ENCODE results near the gene STX7.

Gene STX7

DNA sequence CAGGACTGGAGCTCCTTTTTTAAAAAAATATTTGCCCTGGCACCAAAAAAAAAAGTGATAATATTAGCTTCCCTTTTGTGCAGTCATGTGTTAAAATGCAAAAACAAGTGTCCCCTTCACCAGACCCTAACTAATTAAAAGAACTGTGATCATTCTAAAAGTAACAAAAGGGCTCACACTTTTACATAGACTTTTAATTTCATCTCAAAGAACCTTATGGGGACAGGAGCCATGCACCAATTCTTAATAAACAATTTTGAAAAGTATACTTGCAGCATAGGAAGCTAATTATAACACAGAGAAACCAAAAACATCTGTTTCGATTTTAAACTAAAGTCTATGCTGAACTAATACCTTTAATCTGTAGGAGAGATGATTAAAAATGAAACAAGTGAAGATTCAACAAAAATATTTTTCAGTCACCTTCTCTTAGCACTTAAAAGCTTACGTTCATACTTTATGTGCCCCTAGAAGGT, 17.3 kb downstream of the STX7 start:
- Mint-ChIP-seq H3K4me3 (peak overlapping the region; percentile 48), H3K27me3 (no peaks in the 10 kb centered on the region), H3K4me1 (peaks cover 47% of the 10 kb centered on the region), H3K36me3 (peaks cover 38% of the 10 kb centered on the region), H3K27ac (peak overlapping the region; percentile 48), H3K9me3 (peaks cover 4% of the 10 kb centered on the region)
- ATAC-seq (ENCODE audit: low read depth) = peak; percentile 64
- DNase-seq (ENCODE audit: low spot score in 2 of 2) = no peak

DNA sequence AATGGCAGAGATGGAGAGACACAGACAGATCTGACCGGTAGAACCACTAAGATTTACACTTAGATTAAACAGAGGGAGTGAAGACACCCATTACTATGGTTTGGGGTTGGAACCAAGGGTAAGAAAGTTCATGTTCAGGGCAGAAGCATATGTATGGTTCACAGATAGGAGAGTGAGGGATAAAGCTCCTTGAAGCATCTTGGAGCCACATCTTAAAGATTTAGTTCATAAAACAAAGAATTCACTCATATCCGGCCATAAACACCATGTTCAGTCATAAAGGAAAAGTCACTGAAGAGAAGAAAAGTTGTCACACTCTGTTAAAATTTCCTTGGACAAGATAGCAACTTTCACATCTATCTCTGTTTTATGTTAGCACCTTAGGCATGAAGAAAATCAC, 18.0 kb downstream of the STX7 start:
- H3K4me3 Mint-ChIP-seq = peak overlapping the region; percentile 48
- H3K27me3 Mint-ChIP-seq = no peaks in the 10 kb centered on the region
- DNase-seq (ENCODE audit: low spot score in 2 of 2) (no peak), ATAC-seq (ENCODE audit: low read depth) (no peak)
- peaks cover 4% of the 10 kb centered on the region for H3K9me3 Mint-ChIP-seq
- peak overlapping the region; percentile 48 for H3K27ac Mint-ChIP-seq
- peaks cover 41% of the 10 kb centered on the region for H3K4me1 Mint-ChIP-seq
- H3K36me3 Mint-ChIP-seq = peaks cover 33% of the 10 kb centered on the region

DNA sequence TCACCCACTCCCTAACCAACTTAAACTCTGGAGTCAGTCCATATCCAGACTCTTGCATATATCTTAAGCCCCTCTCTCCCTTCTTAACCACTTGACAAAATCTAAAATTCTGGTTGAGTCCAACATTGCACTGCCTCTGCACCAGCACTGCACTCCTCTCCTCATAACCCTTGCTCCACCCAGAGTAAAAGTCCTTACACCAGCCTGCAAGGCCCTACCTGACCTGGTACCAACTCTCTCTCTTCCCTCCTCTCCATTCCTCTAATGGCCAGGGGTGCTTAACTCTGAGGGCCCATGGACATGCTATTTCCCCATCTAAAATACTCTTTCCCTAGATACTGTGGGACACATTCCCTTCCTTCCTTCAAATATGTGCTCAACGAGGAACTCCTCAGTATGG, 21.0 kb downstream of the STX7 start:
- DNase-seq (ENCODE audit: low spot score in 2 of 2) = no peak
- peaks cover 22% of the 10 kb centered on the region for H3K36me3 Mint-ChIP-seq
- peaks cover 41% of the 10 kb centered on the region for H3K4me1 Mint-ChIP-seq
- H3K9me3 Mint-ChIP-seq = peaks cover 2% of the 10 kb centered on the region
- ATAC-seq (ENCODE audit: low read depth) = no peak
- no peak overlapping the region for H3K4me3 Mint-ChIP-seq
- H3K27ac Mint-ChIP-seq = no peak overlapping the region
- H3K27me3 Mint-ChIP-seq = no peaks in the 10 kb centered on the region

DNA sequence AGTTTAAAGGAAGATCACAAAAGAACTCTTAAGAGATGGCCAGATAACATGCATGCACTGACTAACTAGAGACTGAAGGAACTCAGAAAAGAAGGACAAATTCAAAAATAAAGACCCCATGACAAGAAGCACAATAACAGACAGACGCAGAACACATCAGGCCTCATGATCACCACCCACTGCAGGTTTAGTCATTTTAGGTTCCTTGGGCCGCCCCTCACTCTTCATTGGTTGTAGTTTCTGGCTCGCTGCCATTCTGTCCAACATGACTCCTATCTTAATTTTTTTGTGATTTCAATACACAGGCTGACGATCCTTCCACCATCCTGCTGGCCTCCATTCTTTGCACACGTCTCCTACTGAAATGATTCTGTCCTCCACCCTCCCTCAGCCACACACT, 21.6 kb downstream of the STX7 start:
- Mint-ChIP-seq H3K27ac (no peak overlapping the region), H3K9me3 (peaks cover 2% of the 10 kb centered on the region), H3K4me3 (no peak overlapping the region), H3K27me3 (no peaks in the 10 kb centered on the region), H3K4me1 (peaks cover 38% of the 10 kb centered on the region), H3K36me3 (peaks cover 22% of the 10 kb centered on the region)
- DNase-seq (ENCODE audit: low spot score in 2 of 2) (no peak), ATAC-seq (ENCODE audit: low read depth) (no peak)

DNA sequence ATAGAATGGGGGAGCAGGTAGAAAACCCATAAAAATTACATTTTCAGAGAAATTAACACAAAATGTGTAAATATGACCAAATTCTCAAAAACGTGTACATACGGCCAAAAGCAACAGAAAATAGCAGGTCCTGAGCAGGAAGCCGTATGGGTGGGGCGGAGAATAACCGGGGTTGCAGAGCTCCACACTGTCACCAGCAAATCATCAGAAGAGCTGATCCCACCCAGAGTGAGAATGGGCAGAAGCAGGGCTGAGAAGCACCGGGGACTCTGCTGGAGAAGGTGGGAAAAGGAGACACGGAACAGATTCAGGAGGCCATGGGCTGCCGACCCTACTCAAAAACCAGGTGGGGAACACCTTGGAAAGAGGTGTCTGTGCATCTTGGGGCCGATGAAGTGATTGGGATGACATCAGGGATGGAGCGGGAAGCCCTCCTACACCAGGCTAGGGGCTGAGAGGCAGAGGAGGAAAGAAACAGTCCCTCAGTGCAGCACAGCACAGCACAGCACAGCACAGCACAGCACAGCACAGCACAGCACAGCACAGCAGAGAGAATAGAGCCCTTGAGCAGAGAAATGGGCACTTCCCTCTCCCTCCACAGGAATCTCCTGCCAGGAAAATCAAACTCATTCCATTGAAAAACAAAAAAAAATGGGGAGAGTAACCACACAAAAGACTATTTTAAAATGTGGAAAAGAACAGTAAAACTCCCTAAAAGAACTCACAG, 22.3 kb downstream of the STX7 start:
- Mint-ChIP-seq H3K4me3 (no peak overlapping the region), H3K9me3 (peaks cover 2% of the 10 kb centered on the region), H3K4me1 (peaks cover 36% of the 10 kb centered on the region), H3K27me3 (no peaks in the 10 kb centered on the region), H3K36me3 (peaks cover 24% of the 10 kb centered on the region), H3K27ac (no peak overlapping the region)
- ATAC-seq (ENCODE audit: low read depth) = peak; percentile 75
- DNase-seq (ENCODE audit: low spot score in 2 of 2) = no peak

DNA sequence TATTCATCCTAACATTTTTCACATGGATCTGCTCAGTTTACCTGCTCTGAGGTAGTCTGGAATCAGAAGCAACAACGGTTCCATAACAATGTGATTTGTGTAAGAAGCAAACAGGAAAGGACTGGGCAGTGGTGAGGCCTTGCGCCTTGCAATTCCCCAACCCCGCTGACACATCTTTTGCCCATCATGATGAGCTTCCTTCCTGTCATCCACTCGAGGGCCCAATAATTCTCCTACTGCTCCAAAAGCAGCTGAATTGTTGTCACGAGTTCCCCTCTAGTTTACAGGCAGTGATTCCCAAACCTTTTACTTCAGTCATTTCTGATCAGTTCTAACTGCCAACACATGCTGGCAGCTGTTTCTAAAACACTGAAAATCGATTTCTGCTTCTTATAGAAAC, 22.9 kb downstream of the STX7 start:
- H3K4me1 Mint-ChIP-seq = peaks cover 39% of the 10 kb centered on the region
- peaks cover 2% of the 10 kb centered on the region for H3K9me3 Mint-ChIP-seq
- H3K27ac Mint-ChIP-seq = no peak overlapping the region
- H3K36me3 Mint-ChIP-seq = peaks cover 24% of the 10 kb centered on the region
- no peak overlapping the region for H3K4me3 Mint-ChIP-seq
- ATAC-seq (ENCODE audit: low read depth) (peak; percentile 34), DNase-seq (ENCODE audit: low spot score in 2 of 2) (no peak)
- H3K27me3 Mint-ChIP-seq = no peaks in the 10 kb centered on the region

DNA sequence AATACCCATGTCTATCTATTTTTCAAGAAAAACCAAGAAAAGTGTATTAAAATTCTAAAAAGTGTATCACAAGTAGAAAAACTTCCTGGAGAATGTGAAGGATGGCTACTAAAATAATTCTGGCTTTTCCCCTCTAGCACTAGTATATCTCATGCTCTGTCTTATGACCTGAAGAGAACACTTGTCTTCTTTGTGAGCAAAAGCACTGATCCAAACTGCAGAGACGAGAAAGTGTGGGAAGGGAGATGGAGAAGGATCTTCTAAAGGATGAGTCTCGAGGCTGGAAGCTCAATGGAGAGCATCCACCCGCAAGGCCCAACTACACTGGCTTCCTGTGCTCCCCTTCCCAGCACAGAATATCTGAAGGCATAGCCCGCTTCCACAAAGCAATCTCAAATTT, 23.5 kb downstream of the STX7 start:
- DNase-seq (ENCODE audit: low spot score in 2 of 2) = no peak
- Mint-ChIP-seq H3K27me3 (no peaks in the 10 kb centered on the region), H3K4me1 (peaks cover 38% of the 10 kb centered on the region), H3K9me3 (peaks cover 2% of the 10 kb centered on the region), H3K36me3 (peaks cover 19% of the 10 kb centered on the region), H3K4me3 (no peak overlapping the region), H3K27ac (no peak overlapping the region)
- no peak for ATAC-seq (ENCODE audit: low read depth)

DNA sequence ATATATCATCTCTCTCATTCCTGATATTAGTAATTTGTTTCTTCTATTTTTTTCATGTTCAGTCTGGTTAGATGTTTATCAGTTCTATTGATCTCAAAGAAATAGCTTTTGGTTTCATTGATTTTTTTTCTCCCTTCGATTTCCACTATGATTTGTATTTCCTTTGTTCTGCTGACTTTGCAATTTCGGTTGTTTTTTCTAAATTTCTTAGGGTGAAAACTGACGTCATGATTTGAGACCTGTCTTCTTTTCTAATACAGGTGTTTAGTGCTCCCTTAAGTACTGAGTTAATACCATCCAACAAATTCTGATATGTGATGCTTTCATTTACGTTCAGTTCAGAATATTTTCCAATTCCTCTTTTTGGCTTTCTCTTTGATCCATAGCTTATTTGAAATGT, 25.2 kb downstream of the STX7 start:
- Mint-ChIP-seq H3K36me3 (peaks cover 12% of the 10 kb centered on the region), H3K9me3 (no peaks in the 10 kb centered on the region), H3K27me3 (no peaks in the 10 kb centered on the region), H3K4me1 (peaks cover 37% of the 10 kb centered on the region), H3K4me3 (peak overlapping the region; percentile 61), H3K27ac (no peak overlapping the region)
- DNase-seq (ENCODE audit: low spot score in 2 of 2) = no peak
- ATAC-seq (ENCODE audit: low read depth) = no peak

DNA sequence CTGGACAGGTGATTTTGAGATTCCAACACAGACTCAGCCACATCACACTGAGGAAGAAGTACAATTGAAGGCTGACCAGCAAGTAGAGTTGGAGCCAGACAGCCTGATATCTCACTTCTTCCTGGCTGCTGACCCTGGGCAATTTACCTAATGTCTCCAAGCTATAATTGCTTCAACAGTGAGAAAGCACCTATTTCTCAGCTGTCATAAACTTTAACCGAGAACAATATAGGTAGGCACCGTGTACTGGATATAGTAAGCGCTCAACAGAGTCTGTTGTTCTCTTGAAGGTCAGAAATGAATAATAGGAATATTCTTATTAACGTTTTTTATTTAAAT, 28.3 kb downstream of the STX7 start:
- Mint-ChIP-seq H3K9me3 (no peaks in the 10 kb centered on the region), H3K27ac (peak overlapping the region; percentile 33), H3K4me3 (no peak overlapping the region), H3K36me3 (peaks cover 20% of the 10 kb centered on the region), H3K27me3 (no peaks in the 10 kb centered on the region), H3K4me1 (peaks cover 55% of the 10 kb centered on the region)
- no peak for ATAC-seq (ENCODE audit: low read depth)
- no peak for DNase-seq (ENCODE audit: low spot score in 2 of 2)

DNA sequence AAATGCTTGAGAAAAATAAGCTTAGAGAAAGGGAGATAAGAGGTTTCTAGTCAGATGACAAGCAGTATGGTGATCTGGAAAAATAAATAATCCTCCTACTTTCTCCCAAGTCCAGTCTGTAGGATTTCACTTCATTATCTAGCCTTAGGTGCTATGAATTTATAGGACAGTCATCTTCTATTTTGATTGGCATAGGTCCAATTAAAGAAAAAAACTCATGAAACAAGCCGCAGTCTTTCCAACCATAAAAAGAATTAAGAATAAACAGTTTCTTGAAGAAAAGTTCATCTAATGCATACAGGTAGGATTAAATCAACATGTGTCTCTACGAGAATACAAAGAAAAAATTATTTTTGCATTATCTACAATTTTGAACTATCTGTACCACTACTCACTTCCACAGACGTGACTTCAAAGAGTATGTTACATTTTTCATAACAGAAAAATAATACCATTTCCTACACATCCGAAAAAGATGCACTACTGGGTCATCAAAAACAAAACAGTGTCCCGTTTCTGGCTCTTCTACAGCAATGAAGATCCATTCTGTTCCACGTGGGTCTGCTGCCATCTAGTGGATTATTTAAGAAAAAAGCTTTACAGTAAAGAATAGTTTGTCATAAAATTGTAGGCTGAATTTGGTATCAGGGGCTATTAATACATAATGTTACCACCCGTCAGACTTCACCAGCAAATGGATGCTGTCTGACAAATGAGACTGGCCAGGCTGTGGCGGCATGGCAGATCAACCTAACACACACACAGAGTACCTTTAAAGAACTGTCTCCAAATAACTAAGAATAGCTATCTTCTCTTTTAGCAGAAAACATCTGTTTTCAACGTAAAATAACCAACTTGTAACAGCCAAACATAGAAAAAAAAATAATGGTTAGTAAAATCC, 28.9 kb downstream of the STX7 start:
- DNase-seq (ENCODE audit: low spot score in 2 of 2) = peak; percentile 42 to 72
- H3K27me3 Mint-ChIP-seq = no peaks in the 10 kb centered on the region
- ATAC-seq (ENCODE audit: low read depth) = peak; percentile 84
- peaks cover 54% of the 10 kb centered on the region for H3K4me1 Mint-ChIP-seq
- H3K36me3 Mint-ChIP-seq = peaks cover 18% of the 10 kb centered on the region
- H3K4me3 Mint-ChIP-seq = peak overlapping the region; percentile 2
- no peaks in the 10 kb centered on the region for H3K9me3 Mint-ChIP-seq
- peak overlapping the region; percentile 33 for H3K27ac Mint-ChIP-seq

DNA sequence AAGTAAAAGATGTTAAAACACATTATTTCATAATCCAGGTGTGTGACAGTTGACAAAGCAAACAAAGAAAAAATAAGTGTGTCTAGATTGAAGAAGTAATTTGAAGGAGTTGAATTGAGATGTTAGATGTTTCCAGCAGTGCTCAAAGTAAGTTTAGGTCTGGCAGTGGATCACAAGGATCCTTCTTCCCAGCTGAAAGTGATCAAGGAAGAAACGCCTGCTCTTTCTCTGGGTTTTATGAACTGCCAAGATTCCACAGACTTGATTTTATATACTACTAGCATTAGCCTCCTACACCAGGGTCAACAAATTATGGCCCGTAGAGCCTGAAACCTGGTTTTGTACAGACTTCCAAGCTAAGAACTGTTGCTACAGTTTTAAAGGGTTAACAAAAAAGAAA, 30.3 kb downstream of the STX7 start:
- H3K4me1 Mint-ChIP-seq = peaks cover 51% of the 10 kb centered on the region
- no peaks in the 10 kb centered on the region for H3K9me3 Mint-ChIP-seq
- ATAC-seq (ENCODE audit: low read depth) = no peak
- DNase-seq (ENCODE audit: low spot score in 2 of 2) = no peak
- H3K27me3 Mint-ChIP-seq = no peaks in the 10 kb centered on the region
- no peak overlapping the region for H3K4me3 Mint-ChIP-seq
- H3K36me3 Mint-ChIP-seq = peaks cover 12% of the 10 kb centered on the region
- peak overlapping the region; percentile 33 for H3K27ac Mint-ChIP-seq

DNA sequence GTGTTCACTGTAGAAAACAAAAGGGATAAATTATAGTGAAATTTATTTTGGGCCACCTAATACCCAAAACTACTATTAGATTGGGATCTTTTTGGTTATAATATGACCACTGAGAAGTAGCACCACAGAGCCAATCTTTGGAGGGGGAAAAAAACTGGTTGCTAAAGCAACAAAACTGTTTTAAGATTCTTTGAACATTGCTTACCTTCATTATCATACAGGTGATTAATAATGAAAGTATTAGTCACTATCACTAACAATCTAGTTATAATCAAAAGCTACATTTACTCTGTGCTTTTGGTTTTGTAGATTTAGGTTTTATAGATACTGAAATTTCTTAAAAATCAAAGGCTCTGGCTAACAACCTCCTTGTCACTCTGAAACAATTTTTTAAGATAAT, 31.7 kb downstream of the STX7 start:
- ATAC-seq (ENCODE audit: low read depth) = no peak
- peak overlapping the region; percentile 75 for H3K27ac Mint-ChIP-seq
- H3K36me3 Mint-ChIP-seq = peaks cover 11% of the 10 kb centered on the region
- H3K4me1 Mint-ChIP-seq = peaks cover 47% of the 10 kb centered on the region
- no peak for DNase-seq (ENCODE audit: low spot score in 2 of 2)
- H3K9me3 Mint-ChIP-seq = no peaks in the 10 kb centered on the region
- H3K27me3 Mint-ChIP-seq = no peaks in the 10 kb centered on the region
- no peak overlapping the region for H3K4me3 Mint-ChIP-seq

DNA sequence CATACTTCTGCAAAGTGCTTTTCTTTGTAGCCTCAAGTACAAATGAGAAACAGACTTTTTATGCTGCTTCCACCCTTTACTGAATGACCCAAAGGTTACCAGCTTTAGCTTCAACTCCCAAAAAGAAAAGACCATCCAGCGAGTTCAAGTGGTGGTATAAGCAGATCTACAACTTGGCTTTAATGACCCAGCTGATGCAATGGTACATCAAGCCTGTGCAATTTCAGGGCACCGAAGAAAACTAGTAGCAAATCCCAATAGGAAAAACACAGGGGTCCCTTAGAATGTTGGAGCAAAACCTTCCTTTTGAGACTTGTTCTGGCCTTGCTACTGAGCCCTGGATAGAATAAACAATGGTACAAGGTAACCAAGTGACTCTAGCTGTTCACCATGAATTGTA, 33.8 kb downstream of the STX7 start:
- peak overlapping the region; percentile 75 for H3K27ac Mint-ChIP-seq
- no peak overlapping the region for H3K4me3 Mint-ChIP-seq
- ATAC-seq (ENCODE audit: low read depth) (no peak), DNase-seq (ENCODE audit: low spot score in 2 of 2) (no peak)
- H3K9me3 Mint-ChIP-seq = no peaks in the 10 kb centered on the region
- H3K4me1 Mint-ChIP-seq = peaks cover 34% of the 10 kb centered on the region
- H3K36me3 Mint-ChIP-seq = peaks cover 12% of the 10 kb centered on the region
- no peaks in the 10 kb centered on the region for H3K27me3 Mint-ChIP-seq

DNA sequence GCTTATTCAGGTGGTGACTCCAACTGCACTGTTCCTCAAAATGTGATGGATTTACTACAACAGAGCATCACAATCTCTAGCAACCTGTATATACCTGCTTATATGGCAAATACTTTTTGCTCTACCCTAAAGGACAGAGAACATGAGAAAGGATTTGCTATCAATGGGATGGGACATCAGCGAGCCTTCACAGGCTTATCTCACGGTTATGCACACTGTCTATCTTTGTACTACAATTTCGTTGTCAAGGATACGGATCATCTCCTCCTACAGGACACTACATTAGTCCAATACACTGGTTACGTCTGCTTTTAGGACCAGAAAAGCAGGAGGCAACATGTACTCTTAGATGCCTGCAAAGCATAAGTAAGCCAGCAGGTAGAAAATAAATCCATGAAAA, 34.2 kb downstream of the STX7 start:
- Mint-ChIP-seq H3K4me1 (peaks cover 32% of the 10 kb centered on the region), H3K36me3 (peaks cover 12% of the 10 kb centered on the region), H3K27me3 (no peaks in the 10 kb centered on the region), H3K9me3 (no peaks in the 10 kb centered on the region), H3K27ac (no peak overlapping the region), H3K4me3 (no peak overlapping the region)
- no peak for DNase-seq (ENCODE audit: low spot score in 2 of 2)
- ATAC-seq (ENCODE audit: low read depth) = no peak

All from memory B cell (primary cell).